ENCODE results near the gene TRIO.

TRIO gene

DNA sequence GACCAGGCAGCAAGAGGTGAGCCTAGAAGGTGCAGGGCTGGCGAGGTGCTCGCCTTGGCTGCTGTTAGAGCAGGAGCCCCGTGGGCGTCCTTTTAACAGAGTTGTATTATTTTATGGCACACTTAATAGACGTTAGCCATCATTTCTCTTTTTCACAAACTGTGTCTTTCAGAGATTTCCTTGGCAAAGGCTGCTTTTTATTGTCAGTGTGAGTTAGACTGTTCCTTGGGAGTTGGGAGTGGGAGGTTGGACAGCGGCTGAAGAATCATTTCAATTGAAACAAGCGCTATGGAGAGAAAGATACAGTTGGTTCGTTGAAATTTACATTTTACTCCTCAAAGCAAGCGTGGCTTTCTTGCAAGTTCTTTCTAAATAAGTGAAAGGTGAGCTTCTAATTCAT lies 133.2 kb downstream of the TRIO start:
- DNase-seq (ENCODE audit: low read depth) = no peak
- no peak overlapping the region for H3K4me3 ChIP-seq (ENCODE audit: low read length)
- TF ChIP-seq, protein P1, sequence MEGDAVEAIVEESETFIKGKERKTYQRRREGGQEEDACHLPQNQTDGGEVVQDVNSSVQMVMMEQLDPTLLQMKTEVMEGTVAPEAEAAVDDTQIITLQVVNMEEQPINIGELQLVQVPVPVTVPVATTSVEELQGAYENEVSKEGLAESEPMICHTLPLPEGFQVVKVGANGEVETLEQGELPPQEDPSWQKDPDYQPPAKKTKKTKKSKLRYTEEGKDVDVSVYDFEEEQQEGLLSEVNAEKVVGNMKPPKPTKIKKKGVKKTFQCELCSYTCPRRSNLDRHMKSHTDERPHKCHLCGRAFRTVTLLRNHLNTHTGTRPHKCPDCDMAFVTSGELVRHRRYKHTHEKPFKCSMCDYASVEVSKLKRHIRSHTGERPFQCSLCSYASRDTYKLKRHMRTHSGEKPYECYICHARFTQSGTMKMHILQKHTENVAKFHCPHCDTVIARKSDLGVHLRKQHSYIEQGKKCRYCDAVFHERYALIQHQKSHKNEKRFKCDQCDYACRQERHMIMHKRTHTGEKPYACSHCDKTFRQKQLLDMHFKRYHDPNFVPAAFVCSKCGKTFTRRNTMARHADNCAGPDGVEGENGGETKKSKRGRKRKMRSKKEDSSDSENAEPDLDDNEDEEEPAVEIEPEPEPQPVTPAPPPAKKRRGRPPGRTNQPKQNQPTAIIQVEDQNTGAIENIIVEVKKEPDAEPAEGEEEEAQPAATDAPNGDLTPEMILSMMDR (conservative IDR thresholded peaks at IDR 0.05; ENCODE audit: low read length) = no peak

DNA sequence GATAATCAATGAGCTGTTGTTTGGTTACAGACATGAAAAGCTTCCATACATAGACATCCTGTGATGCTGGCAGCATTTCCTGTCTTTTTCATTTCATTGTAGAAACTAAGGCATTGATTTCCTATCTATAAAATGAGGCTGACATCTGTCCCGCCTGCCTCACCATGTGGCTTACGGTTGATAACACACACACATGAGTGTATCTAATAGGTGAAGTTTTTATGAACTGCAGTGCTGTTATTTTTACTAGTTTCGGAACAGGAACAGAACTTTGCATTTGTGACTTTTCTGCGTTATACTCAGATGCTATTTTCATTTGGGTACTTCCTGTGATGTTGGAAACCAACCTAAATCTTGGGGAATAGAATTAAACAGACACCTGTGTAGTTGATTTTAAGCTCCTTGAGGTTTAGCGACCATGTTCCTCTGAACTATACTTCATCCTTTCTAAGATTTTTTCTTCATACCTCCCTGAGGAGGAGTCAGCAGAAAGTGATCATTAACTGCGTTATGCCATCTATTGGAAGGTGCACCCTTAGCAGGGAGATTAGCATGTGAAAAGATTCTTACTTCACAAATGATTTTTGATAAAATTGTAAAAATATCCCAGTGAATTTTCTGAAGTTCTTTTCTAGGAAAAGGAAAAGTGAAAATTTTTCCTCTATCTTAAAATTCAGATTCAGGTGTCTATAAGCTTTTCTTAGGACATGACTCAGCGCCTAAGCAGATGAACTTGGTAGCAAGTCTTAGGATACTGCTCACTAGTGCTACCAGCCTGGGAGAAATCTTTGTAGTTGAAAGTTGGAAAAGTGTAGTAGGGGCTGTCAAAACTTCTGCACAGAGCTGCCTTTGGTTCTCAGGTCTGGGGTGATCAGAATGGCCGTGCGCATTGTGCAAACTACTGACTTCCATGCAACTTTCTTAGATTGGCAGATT lies 134.5 kb downstream of the TRIO start:
- no peak overlapping the region for H3K4me3 ChIP-seq (ENCODE audit: low read length)
- TF ChIP-seq, protein P1 (conservative IDR thresholded peaks at IDR 0.05; ENCODE audit: low read length) = 0 out of 2 replicates have a peak, but pooled peaks have one; percentile 5
- DNase-seq (ENCODE audit: low read depth) = no peak

DNA sequence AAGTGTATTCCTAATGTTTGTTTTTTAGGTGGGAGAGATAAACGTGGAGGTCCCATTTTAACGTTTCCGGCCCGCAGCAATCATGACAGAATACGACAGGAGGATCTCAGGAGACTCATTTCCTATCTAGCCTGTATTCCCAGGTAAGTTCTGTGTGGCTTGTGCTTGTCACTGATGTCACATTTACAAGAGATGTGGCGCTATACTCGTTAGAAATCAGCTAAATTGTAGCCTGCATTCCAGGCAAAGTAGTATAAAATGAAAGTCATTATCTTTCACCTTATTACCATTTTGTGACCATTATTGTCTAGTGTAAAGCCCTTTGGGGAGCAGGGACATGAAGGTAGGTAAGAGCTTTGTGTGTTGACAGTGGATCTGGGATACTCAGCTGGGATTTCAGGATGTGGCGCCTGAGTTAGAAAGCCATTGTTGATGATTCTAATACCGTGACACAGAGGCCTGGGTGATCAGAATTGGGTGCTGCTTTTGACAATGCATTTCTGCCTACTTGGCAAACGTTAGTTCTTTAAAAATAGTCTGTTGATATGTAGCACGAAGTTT lies 137.2 kb downstream of the TRIO start:
- no peak overlapping the region for H3K4me3 ChIP-seq (ENCODE audit: low read length)
- TF ChIP-seq, protein P1 (conservative IDR thresholded peaks at IDR 0.05; ENCODE audit: low read length) = no peak

DNA sequence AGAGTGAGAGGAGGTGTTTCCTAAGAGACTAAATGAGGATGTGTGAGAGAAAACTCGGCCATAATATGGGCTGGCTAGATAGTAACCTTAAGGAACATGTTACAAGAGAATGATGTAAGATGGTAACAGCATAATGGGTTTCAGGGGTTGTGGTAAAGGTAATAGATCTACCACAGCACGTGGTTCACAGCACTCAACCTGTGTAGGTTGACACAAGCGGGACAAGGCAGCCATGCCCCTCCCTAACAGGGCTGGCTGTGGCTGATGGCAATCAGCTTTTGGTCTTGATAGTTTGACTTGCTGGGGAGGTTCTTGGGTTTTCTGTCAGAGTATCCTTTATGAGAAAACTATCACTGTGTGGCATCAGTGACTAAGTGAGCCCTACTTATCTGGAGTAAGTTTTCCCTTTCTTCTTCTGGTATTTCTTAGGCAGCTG lies 138.6 kb downstream of the TRIO start:
- DNase-seq (ENCODE audit: low read depth) = no peak
- TF ChIP-seq, protein P1 (conservative IDR thresholded peaks at IDR 0.05; ENCODE audit: low read length) = no peak
- H3K4me3 ChIP-seq (ENCODE audit: low read length) = no peak overlapping the region

More for the DNA sequence above, 137.2 kb downstream of the TRIO start:
- DNase-seq (ENCODE audit: low read depth) = no peak

DNA sequence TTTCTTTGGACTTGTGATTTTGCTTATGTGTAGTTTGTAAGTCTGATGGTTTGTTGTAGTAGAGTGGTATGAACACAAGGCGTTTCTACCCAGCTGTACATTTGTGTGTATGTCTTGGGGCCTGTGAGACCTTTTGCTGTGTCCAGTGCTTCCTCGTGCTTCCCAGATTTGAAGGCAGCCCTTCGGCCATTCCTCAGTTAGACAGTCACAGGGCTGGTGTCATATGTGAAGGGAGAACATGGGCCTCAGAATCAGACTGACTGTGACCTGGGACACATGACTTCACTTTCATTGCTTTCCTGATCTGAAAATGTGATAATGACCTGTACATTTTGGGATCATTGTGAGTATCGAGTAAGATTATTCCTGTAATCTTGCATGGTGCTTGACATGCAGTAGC lies 140.0 kb downstream of the TRIO start:
- DNase-seq (ENCODE audit: low read depth) = no peak
- TF ChIP-seq, protein P1 (conservative IDR thresholded peaks at IDR 0.05; ENCODE audit: low read length) = no peak
- H3K4me3 ChIP-seq (ENCODE audit: low read length) = no peak overlapping the region

DNA sequence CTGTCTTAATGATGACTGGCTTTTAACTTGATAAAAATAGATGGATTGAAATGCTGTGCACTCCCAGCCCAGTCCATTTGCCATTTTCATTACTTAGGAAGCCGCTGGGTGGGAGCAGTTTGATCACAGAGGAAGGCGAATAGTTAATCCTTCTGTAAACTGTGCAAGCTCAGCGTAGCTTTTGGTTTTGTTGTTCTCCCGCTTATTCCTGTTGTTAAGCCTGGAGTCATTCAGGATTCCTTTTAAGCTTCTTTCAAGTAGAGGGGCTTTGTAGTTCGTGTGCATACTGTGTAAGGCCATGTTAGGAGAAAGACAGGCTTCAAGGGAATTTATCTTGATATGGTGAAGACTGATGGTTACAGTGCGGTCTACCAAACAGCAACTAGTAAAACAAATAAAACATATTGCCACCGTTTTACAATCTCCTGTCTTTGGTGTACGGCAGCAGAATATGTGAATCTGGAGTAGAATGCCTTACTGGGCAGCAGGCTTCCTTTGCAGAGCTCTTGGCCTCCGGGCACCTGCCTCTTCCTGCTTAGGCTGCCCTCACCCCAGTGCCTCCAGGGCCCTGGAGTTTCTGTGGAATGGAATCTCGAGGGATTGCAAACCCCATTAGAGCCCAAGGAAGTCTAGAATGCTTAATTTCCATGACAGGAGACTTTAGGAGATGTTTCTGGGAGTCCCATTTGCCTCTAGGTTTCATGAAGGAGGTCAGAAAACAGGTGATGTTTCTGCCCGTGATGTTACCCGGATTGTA lies 141.4 kb downstream of the TRIO start:
- no peak for DNase-seq (ENCODE audit: low read depth)
- no peak overlapping the region for H3K4me3 ChIP-seq (ENCODE audit: low read length)
- TF ChIP-seq, protein P1 (conservative IDR thresholded peaks at IDR 0.05; ENCODE audit: low read length) = no peak
